Activated B cell treated with CpG ODN at 0.5 μM for 24 hours (primary cell): Measurements from ENCODE around the gene UPK1A. TPM values are rescaled to one million over a fixed set of nuclear protein-coding genes. Genes with fewer than 3 reads are reported as not detected.
"Not testable (repeated sequence)": the region's sequence is repeated elsewhere in the genome, so short reads cannot be mapped to it uniquely, and the experiment has no call there.

ENCODE experiments used
- ATAC-seq: fragments of 200-7000 bp; cut with Tn5 transposase; one replicate; pipeline ENCODE4 v1.10.0; 2021; ENCODE audit warnings: low read depth, mild to moderate bottlenecking, moderate library complexity
- CTCF ChIA-PET: fragments of 350-600 bp; sonication (Branson Sonifier 250); formaldehyde crosslinking; loops from one replicate; lab custom pipeline; 2021; ENCODE audit warnings: antibody characterized with exemption; lab: Charles Lee
- POLR2A ChIA-PET: fragments of 350-600 bp; sonication (Branson Sonifier 250); formaldehyde crosslinking; loops from one replicate; lab custom pipeline; 2021; ENCODE audit warnings: antibody characterized with exemption; lab: Charles Lee
- DNase-seq: peaks from one replicate; pipeline ENCODE4 v3.0.0; 2022
- H3K27ac Mint-ChIP-seq: one replicate; pipeline ENCODE4 v1.8.0; 2020; ENCODE audit warnings: mixed read lengths
- H3K27me3 Mint-ChIP-seq: one replicate; pipeline ENCODE4 v1.8.0; 2021; ENCODE audit warnings: mixed read lengths
- H3K36me3 Mint-ChIP-seq: one replicate; pipeline ENCODE4 v1.8.0; 2021; ENCODE audit warnings: low read depth, mixed read lengths
- H3K4me1 Mint-ChIP-seq: one replicate; pipeline ENCODE4 v1.8.0; 2021; ENCODE audit warnings: mixed read lengths
- H3K4me3 Mint-ChIP-seq: one replicate; pipeline ENCODE4 v1.8.0; 2020; ENCODE audit warnings: mild to moderate bottlenecking, mixed read lengths
- H3K9me3 Mint-ChIP-seq: one replicate; pipeline ENCODE4 v1.8.0; 2020; ENCODE audit warnings: mixed read lengths
- CTCF ChIP-seq: fragments of 200-600 bp; IDR thresholded peaks from one replicate; pipeline ENCODE4 v1.8.0; 2022; ENCODE audit warnings: antibody characterized with exemption, mild to moderate bottlenecking
- intact Hi-C: fragments of 100-400 bp; cut with micrococcal nuclease; formaldehyde crosslinking; loops from one replicate; pipeline ENCODE4 v1.15.1; 2024
- total RNA-seq: library from RNA; stranded (reverse); gene quantifications from 2 replicates; pipeline ENCODE4 v1.2.3, GENCODE V29; 2022

Gene UPK1A
- total RNA-seq, 1 donor from 2014 or later, result not detected

- ChIA-PET CTCF (interaction anchor here (1.1 kb wide), 1 partner anchor 18 kb away, joined by 3 read pairs; no protein-coding TSS in a partner anchor), POLR2A (interaction anchor here (0.7 kb wide), 1 partner anchor 18 kb away, joined by 4 read pairs; no protein-coding TSS in a partner anchor)
- H3K9me3 Mint-ChIP-seq, result no peaks in the 10 kb centered on the region
- peaks cover 72% of the 10 kb centered on the region for H3K36me3 Mint-ChIP-seq
- DNase-seq (no peak), ATAC-seq (no peak)
- H3K4me1 Mint-ChIP-seq, result peaks cover 22% of the 10 kb centered on the region
- no peak overlapping the region for H3K27ac Mint-ChIP-seq
- no peaks in the 10 kb centered on the region for H3K27me3 Mint-ChIP-seq
- intact Hi-C loops, result no loop called here
- no peak overlapping the region for H3K4me3 Mint-ChIP-seq
- TF ChIP-seq CTCF, result no peak
These were observed 56.6 kb downstream of the UPK1A start for GRCh38 chr19:35722897-35723296.

- Mint-ChIP-seq H3K9me3 (no peaks in the 10 kb centered on the region), H3K27ac (no peak overlapping the region), H3K4me1 (peaks cover 18% of the 10 kb centered on the region), H3K36me3 (peaks cover 80% of the 10 kb centered on the region), H3K27me3 (no peaks in the 10 kb centered on the region), H3K4me3 (no peak overlapping the region)
- TF ChIP-seq CTCF, result no peak
- ATAC-seq (no peak), DNase-seq (no peak)
- CTCF ChIA-PET, result interaction anchor here (1.1 kb wide), 1 partner anchor 17 kb away, joined by 3 read pairs; no protein-coding TSS in a partner anchor
- POLR2A ChIA-PET, result interaction anchor here (0.7 kb wide), 1 partner anchor 17 kb away, joined by 4 read pairs; no protein-coding TSS in a partner anchor
- intact Hi-C loops, result no loop called here
These were observed 57.4 kb downstream of the UPK1A start for GRCh38 chr19:35723671-35724070.

DNA sequence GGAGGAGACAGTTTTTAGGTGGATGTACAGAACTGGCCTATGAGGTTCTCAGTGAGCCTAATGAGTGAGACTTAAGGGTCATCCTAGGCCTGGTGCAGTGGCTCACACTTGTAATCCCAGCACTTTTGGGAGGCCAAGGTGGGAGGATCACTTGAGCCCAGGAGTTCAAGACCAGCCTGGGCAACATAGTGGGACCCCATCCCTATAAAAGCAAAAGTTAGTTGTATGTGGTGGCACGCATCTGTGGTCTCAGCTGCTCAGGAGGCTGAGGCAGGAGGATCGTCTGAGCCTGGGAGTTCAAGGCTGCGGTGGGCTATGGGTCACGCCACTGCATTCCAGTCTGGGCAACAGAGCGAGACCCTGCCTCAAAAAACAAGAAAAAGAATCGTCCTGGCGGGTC is 57.8 kb downstream of the UPK1A start:
- H3K27ac Mint-ChIP-seq, H3K9me3 Mint-ChIP-seq, DNase-seq, CTCF ChIA-PET, H3K27me3 Mint-ChIP-seq, POLR2A ChIA-PET, H3K4me3 Mint-ChIP-seq, intact Hi-C loops, ATAC-seq: not testable (repeated sequence)
- peaks cover 14% of the 10 kb centered on the region for H3K4me1 Mint-ChIP-seq
- H3K36me3 Mint-ChIP-seq, result peaks cover 85% of the 10 kb centered on the region

DNA sequence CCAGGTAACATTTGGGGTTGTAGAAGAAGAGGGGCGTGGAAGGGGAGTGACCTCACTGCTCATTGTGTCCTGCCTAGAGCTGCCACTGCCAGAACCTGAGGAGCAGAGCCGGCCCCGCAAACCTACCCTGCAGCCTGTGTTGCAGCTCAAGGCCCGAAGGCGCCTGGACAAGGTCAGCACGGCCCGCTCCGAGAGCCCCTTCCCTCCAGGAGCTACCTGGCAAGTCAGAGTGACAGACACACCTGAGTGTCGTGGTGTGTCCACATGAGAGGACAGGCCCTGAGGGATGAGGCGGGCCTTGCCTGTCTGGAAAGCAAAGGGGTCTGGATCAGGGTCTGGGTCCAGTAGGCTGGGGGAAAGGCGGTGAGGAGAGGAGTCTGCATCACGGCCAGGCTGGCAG is 58.2 kb downstream of the UPK1A start:
- Mint-ChIP-seq H3K9me3 (no peaks in the 10 kb centered on the region), H3K36me3 (peaks cover 86% of the 10 kb centered on the region), H3K4me3 (no peak overlapping the region), H3K27ac (no peak overlapping the region), H3K27me3 (no peaks in the 10 kb centered on the region), H3K4me1 (peaks cover 10% of the 10 kb centered on the region)
- no peak for ATAC-seq
- intact Hi-C loops, result no loop called here
- no peak for TF ChIP-seq CTCF
- DNase-seq, result no peak
- CTCF ChIA-PET, result no interaction called here
- POLR2A ChIA-PET, result interaction anchor here (1.2 kb wide), 1 partner anchor 16 kb away, joined by 4 read pairs; no protein-coding TSS in a partner anchor

- intact Hi-C loops, result no loop called here
- Mint-ChIP-seq H3K4me1 (peaks cover 6% of the 10 kb centered on the region), H3K4me3 (no peak overlapping the region), H3K27me3 (no peaks in the 10 kb centered on the region), H3K9me3 (no peaks in the 10 kb centered on the region), H3K27ac (no peak overlapping the region), H3K36me3 (peaks cover 90% of the 10 kb centered on the region)
- ChIA-PET POLR2A (interaction anchor here (1.2 kb wide), 1 partner anchor 15 kb away, joined by 4 read pairs; no protein-coding TSS in a partner anchor), CTCF (no interaction called here)
- DNase-seq (no peak), ATAC-seq (no peak)
- TF ChIP-seq CTCF, result no peak
These were observed 59.0 kb downstream of the UPK1A start for GRCh38 chr19:35725216-35725861.
